CD4-positive, CD25-positive, alpha-beta regulatory T cell (primary cell): ENCODE measurements around the gene VSTM4. TPM values are rescaled to one million over a fixed set of nuclear protein-coding genes. Genes with fewer than 3 reads are reported as not detected.
A peak's percentile ranks its signal among the peaks of the same experiment; 100 is the strongest.

Experiments
- ATAC-seq, 2 donors: fragments of 150-1000 bp; cut with Tn5 transposase; one replicate each; pipeline ENCODE4 v1.10.0; 2021; ENCODE audit warnings: low read depth in 2 of 2, moderate number of reproducible peaks in 2 of 2, moderate library complexity in 1 of 2
- DNase-seq, 3 donors: peaks; one replicate each; pipeline versions ENCODE4 v3.0.0 to v3.0.0-alpha.2; 2012 to 2022; ENCODE audit warnings: mixed read lengths in 1 of 3
- H3K27ac ChIP-seq: one replicate; pipeline ENCODE4 v1.7.0; 2013; ENCODE audit warnings: mild to moderate bottlenecking, low read length; ENCODE audit not compliant: insufficient read depth, poor library complexity, severe bottlenecking
- H3K27me3 ChIP-seq: one replicate; pipeline ENCODE4 v1.7.0; 2013; ENCODE audit warnings: low read length; ENCODE audit not compliant: control insufficient read depth, insufficient read depth
- H3K36me3 ChIP-seq: one replicate; pipeline ENCODE4 v1.7.0; 2013; ENCODE audit warnings: mild to moderate bottlenecking, low read length, moderate library complexity; ENCODE audit not compliant: control insufficient read depth, insufficient read depth
- H3K4me1 ChIP-seq: 2 replicates; pipeline ENCODE4 v1.7.0; 2013; ENCODE audit warnings: mild to moderate bottlenecking, low read length; ENCODE audit not compliant: insufficient read depth, control insufficient read depth, poor library complexity, severe bottlenecking
- H3K4me3 ChIP-seq: one replicate; pipeline ENCODE4 v1.7.0; 2013; ENCODE audit warnings: low read depth, mild to moderate bottlenecking, low read length, moderate library complexity
- H3K9me3 ChIP-seq, 2 experiments: 1 replicate in 1 of 2; 2 replicates in 1 of 2; pipeline ENCODE4 v1.7.0; 2013; ENCODE audit warnings: low read length in 2 of 2, mild to moderate bottlenecking in 1 of 2, moderate library complexity in 1 of 2; ENCODE audit not compliant: control insufficient read depth in 2 of 2
- H3K27ac Mint-ChIP-seq, 3 donors: one replicate each; pipeline ENCODE4 v1.8.0; 2020 to 2022; ENCODE audit warnings: mild to moderate bottlenecking in 3 of 3, mixed read lengths in 3 of 3, moderate library complexity in 2 of 3
- H3K27me3 Mint-ChIP-seq: one replicate; pipeline ENCODE4 v1.8.0; 2022; ENCODE audit warnings: mild to moderate bottlenecking, mixed read lengths
- H3K36me3 Mint-ChIP-seq: one replicate; pipeline ENCODE4 v1.8.0; 2020; ENCODE audit warnings: mixed read lengths
- H3K4me1 Mint-ChIP-seq, 4 donors: one replicate each; pipeline ENCODE4 v1.8.0; 2020 to 2022; ENCODE audit warnings: mixed read lengths in 4 of 4, mild to moderate bottlenecking in 1 of 4
- H3K4me3 Mint-ChIP-seq, 4 donors: one replicate each; pipeline ENCODE4 v1.8.0; 2020 to 2022; ENCODE audit warnings: mild to moderate bottlenecking in 4 of 4, mixed read lengths in 4 of 4, moderate library complexity in 3 of 4
- H3K9me3 Mint-ChIP-seq, 7 donors: one replicate each; pipeline ENCODE4 v1.8.0; 2020 to 2022; ENCODE audit warnings: mixed read lengths in 7 of 7, mild to moderate bottlenecking in 3 of 7, moderate library complexity in 2 of 7
- polyA plus RNA-seq, 4 donors: library from polyadenylated mRNA; unstranded; fragments of 300-500 nt; fragmentation: Illumina TruSeq; gene quantifications; one replicate each; pipeline ENCODE4 v1.2.3, GENCODE V29; 2021
- total RNA-seq: library from RNA; stranded (reverse); gene quantifications from one replicate; pipeline ENCODE4 v1.2.3, GENCODE V29; 2022

The VSTM4 gene
- total and polyA plus RNA-seq, 5 donors from 2014 or later = 0.05 TPM; not detected in 4

GRCh38 chr10:49055221-49055849, 60.0 kb downstream of the VSTM4 start:
- ATAC-seq (no peak), DNase-seq (no peak)
- no peaks in the 10 kb centered on the region for H3K36me3 ChIP-seq
- Mint-ChIP-seq H3K4me3 (no peak overlapping the region), H3K27me3 (peaks cover 4% of the 10 kb centered on the region), H3K27ac (no peak overlapping the region), H3K9me3 (peaks cover 0 to 7% (median 2%) of the 10 kb centered on the region in 7 donors), H3K4me1 (no peaks in the 10 kb centered on the region), H3K36me3 (no peaks in the 10 kb centered on the region)
- no peak overlapping the region for H3K4me3 ChIP-seq
- no peak overlapping the region for H3K27ac ChIP-seq
- H3K9me3 ChIP-seq = peaks cover 0 to 2% of the 10 kb centered on the region in 2 experiments
- H3K4me1 ChIP-seq = no peaks in the 10 kb centered on the region
- no peaks in the 10 kb centered on the region for H3K27me3 ChIP-seq

GRCh38 chr10:49054753-49055152, 60.6 kb downstream of the VSTM4 start:
- no peaks in the 10 kb centered on the region for H3K27me3 ChIP-seq
- Mint-ChIP-seq H3K4me3 (no peak overlapping the region), H3K4me1 (no peaks in the 10 kb centered on the region), H3K9me3 (peaks cover 0 to 7% (median 0%) of the 10 kb centered on the region in 7 donors), H3K36me3 (no peaks in the 10 kb centered on the region), H3K27ac (no peak overlapping the region), H3K27me3 (peaks cover 2% of the 10 kb centered on the region)
- H3K27ac ChIP-seq = no peak overlapping the region
- no peaks in the 10 kb centered on the region for H3K36me3 ChIP-seq
- peaks cover 0 to under 1% of the 10 kb centered on the region in 2 experiments for H3K9me3 ChIP-seq
- ATAC-seq (no peak), DNase-seq (no peak)
- H3K4me1 ChIP-seq = no peaks in the 10 kb centered on the region
- H3K4me3 ChIP-seq = no peak overlapping the region

GRCh38 chr10:49053998-49054692, 61.2 kb downstream of the VSTM4 start:
- Mint-ChIP-seq H3K27ac (no peak overlapping the region), H3K4me1 (no peaks in the 10 kb centered on the region), H3K9me3 (peaks cover 0 to 7% (median 0%) of the 10 kb centered on the region in 7 donors), H3K27me3 (no peaks in the 10 kb centered on the region), H3K36me3 (no peaks in the 10 kb centered on the region), H3K4me3 (no peak overlapping the region)
- DNase-seq = no peak
- Histone ChIP-seq H3K27me3 (no peaks in the 10 kb centered on the region), H3K27ac (no peak overlapping the region), H3K36me3 (no peaks in the 10 kb centered on the region), H3K9me3 (no peaks in the 10 kb centered on the region), H3K4me1 (no peaks in the 10 kb centered on the region), H3K4me3 (no peak overlapping the region)
- no peak for ATAC-seq

- H3K4me1 Mint-ChIP-seq = no peaks in the 10 kb centered on the region
- H3K36me3 Mint-ChIP-seq = no peaks in the 10 kb centered on the region
- DNase-seq (peak in 1 of 3 donors; percentile 45), ATAC-seq (no peak)
- H3K9me3 Mint-ChIP-seq = peaks cover 0 to 7% (median 0%) of the 10 kb centered on the region in 7 donors
- H3K4me3 Mint-ChIP-seq = no peak overlapping the region
- H3K27ac ChIP-seq = no peak overlapping the region
- H3K27me3 ChIP-seq = no peaks in the 10 kb centered on the region
- H3K4me1 ChIP-seq = no peaks in the 10 kb centered on the region
- H3K9me3 ChIP-seq = no peaks in the 10 kb centered on the region
- H3K27me3 Mint-ChIP-seq = peaks cover 4% of the 10 kb centered on the region
- no peak overlapping the region for H3K4me3 ChIP-seq
- H3K27ac Mint-ChIP-seq = no peak overlapping the region
- no peaks in the 10 kb centered on the region for H3K36me3 ChIP-seq
Observed at GRCh38 chr10:49053053-49053997, 62.0 kb downstream of the VSTM4 start.

- Histone ChIP-seq H3K27ac (no peak overlapping the region), H3K9me3 (no peaks in the 10 kb centered on the region), H3K4me3 (no peak overlapping the region), H3K27me3 (no peaks in the 10 kb centered on the region), H3K4me1 (no peaks in the 10 kb centered on the region), H3K36me3 (no peaks in the 10 kb centered on the region)
- Mint-ChIP-seq H3K4me1 (no peaks in the 10 kb centered on the region), H3K27me3 (peaks cover 4% of the 10 kb centered on the region), H3K36me3 (no peaks in the 10 kb centered on the region), H3K4me3 (no peak overlapping the region), H3K27ac (no peak overlapping the region), H3K9me3 (peaks cover 0 to 7% (median 0%) of the 10 kb centered on the region in 7 donors)
- DNase-seq (no peak), ATAC-seq (no peak)
Observed at GRCh38 chr10:49052069-49052468, 63.3 kb downstream of the VSTM4 start.

- ATAC-seq (no peak), DNase-seq (no peak)
- Histone ChIP-seq H3K9me3 (no peaks in the 10 kb centered on the region), H3K27me3 (no peaks in the 10 kb centered on the region), H3K27ac (no peak overlapping the region), H3K4me1 (no peaks in the 10 kb centered on the region), H3K4me3 (no peak overlapping the region), H3K36me3 (no peaks in the 10 kb centered on the region)
- Mint-ChIP-seq H3K27me3 (peaks cover 7% of the 10 kb centered on the region), H3K36me3 (no peaks in the 10 kb centered on the region), H3K4me1 (no peaks in the 10 kb centered on the region), H3K27ac (no peak overlapping the region), H3K9me3 (peaks cover 0 to 6% (median 0%) of the 10 kb centered on the region in 7 donors), H3K4me3 (no peak overlapping the region)
Observed at GRCh38 chr10:49050906-49051305, 64.4 kb downstream of the VSTM4 start.

GRCh38 chr10:49050366-49050765, 65.0 kb downstream of the VSTM4 start:
- peaks cover 9% of the 10 kb centered on the region for H3K27me3 Mint-ChIP-seq
- peaks cover 0 to 6% (median 0%) of the 10 kb centered on the region in 7 donors for H3K9me3 Mint-ChIP-seq
- no peak overlapping the region for H3K27ac Mint-ChIP-seq
- ATAC-seq (no peak), DNase-seq (no peak)
- H3K36me3 ChIP-seq = no peaks in the 10 kb centered on the region
- no peaks in the 10 kb centered on the region for H3K4me1 Mint-ChIP-seq
- H3K4me3 ChIP-seq = no peak overlapping the region
- H3K4me3 Mint-ChIP-seq = no peak overlapping the region
- H3K9me3 ChIP-seq = no peaks in the 10 kb centered on the region
- H3K27me3 ChIP-seq = no peaks in the 10 kb centered on the region
- no peak overlapping the region for H3K27ac ChIP-seq
- H3K4me1 ChIP-seq = no peaks in the 10 kb centered on the region
- no peaks in the 10 kb centered on the region for H3K36me3 Mint-ChIP-seq
